Panc1 (cell line): ENCODE measurements around the gene HBB.

ENCODE experiments used
- POLR2AphosphoS5 ChIP-seq: IDR thresholded peaks from 2 replicates; pipeline ENCODE4 v1.6.1; 2012; ENCODE audit warnings: mild to moderate bottlenecking, low read depth, low read length, moderate library complexity
- TF ChIP-seq, protein P1 (sequence below): fragments of 450-650 bp; IDR thresholded peaks from 2 replicates; pipeline ENCODE4 v1.5.1; 2017; ENCODE audit warnings: mild to moderate bottlenecking

DNA sequence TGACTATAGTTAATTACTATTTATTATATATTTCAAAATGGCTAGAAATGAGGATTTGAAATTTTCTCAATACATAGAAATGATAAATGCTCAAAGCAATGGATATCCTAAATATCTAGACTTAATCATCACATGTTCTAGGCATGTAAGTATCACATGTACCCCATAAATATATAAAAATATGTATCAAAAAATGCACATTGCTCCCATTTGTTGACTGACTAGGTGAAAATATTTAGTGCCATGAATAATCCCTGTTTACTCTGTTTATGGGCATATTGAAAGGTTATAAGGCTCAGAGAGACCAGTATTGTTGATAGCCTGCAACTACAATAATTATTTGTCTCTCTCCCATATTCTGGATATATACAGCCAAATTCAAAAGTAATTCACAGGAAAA, 39.7 kb upstream of the HBB start:
- TF ChIP-seq, protein P1, sequence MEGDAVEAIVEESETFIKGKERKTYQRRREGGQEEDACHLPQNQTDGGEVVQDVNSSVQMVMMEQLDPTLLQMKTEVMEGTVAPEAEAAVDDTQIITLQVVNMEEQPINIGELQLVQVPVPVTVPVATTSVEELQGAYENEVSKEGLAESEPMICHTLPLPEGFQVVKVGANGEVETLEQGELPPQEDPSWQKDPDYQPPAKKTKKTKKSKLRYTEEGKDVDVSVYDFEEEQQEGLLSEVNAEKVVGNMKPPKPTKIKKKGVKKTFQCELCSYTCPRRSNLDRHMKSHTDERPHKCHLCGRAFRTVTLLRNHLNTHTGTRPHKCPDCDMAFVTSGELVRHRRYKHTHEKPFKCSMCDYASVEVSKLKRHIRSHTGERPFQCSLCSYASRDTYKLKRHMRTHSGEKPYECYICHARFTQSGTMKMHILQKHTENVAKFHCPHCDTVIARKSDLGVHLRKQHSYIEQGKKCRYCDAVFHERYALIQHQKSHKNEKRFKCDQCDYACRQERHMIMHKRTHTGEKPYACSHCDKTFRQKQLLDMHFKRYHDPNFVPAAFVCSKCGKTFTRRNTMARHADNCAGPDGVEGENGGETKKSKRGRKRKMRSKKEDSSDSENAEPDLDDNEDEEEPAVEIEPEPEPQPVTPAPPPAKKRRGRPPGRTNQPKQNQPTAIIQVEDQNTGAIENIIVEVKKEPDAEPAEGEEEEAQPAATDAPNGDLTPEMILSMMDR, result no peak
- no peak for TF ChIP-seq POLR2AphosphoS5
